Measurements from ENCODE around the gene TM9SF1. TPM values are rescaled to one million over a fixed set of nuclear protein-coding genes. Genes with fewer than 3 reads are reported as not detected.
A peak's percentile ranks its signal among the peaks of the same experiment; 100 is the strongest.

TM9SF1 gene
- polyA plus RNA-seq, 2 of the 4 experiments (the other 2 are of a cell fraction): 48.0 to 62.2 TPM

DNA sequence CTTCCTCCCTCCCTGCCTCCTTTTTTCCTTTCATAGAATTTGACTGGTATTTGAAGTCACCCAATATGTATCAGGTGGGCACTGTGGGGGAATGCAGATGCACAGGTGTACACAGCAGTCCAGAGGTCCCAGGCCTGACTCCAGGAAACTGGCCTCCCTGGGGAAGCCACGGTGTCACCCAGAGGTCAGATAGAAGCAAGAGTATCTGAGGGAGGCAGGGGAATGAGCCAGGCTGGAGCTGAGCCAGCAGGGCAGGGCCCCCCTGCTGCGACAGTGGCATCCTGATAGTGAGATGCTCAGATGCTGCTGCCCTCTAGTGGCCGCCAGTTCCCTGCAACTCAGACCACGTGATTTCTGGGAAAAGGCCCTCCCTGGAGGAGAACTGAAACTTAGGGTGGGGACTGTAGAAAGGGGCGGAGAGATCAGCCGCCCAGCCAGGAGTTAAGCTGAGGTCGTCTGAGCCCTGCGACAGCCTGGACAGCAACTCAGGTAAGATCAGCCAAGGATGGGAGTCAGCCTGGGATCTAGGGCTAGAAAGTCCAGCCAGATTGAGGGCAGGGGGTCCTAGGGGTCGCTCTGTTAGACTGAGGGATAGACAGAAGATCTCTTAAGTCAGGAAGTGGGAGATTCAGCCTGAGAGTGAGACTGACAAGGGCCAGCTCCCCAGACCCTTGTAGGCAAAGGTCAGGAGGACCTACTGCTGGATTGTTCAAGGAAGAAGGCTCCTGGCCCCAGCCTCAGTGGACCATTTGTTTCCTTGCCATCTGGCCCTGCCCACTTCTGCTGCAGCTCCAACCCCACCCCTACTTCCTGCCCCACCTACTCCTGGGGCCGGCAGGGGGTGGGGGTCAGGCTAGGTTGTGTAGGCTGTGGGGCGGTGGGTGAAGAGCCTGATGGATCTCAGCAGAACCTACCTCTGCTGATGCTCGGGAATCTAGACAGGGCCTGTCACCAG is 34.1 kb downstream of the TM9SF1 start, which contains the start of gene IRF9 (continued):
- no peak for TF ChIP-seq NPAS2 (CRISPR knock-in tag; IDR thresholded peaks at IDR 0.05; ENCODE audit: borderline replicate concordance)
- TF ChIP-seq CBX2 (IDR thresholded peaks at IDR 0.05; ENCODE audit: borderline replicate concordance, low read depth): no peak
- TF ChIP-seq, protein P1, sequence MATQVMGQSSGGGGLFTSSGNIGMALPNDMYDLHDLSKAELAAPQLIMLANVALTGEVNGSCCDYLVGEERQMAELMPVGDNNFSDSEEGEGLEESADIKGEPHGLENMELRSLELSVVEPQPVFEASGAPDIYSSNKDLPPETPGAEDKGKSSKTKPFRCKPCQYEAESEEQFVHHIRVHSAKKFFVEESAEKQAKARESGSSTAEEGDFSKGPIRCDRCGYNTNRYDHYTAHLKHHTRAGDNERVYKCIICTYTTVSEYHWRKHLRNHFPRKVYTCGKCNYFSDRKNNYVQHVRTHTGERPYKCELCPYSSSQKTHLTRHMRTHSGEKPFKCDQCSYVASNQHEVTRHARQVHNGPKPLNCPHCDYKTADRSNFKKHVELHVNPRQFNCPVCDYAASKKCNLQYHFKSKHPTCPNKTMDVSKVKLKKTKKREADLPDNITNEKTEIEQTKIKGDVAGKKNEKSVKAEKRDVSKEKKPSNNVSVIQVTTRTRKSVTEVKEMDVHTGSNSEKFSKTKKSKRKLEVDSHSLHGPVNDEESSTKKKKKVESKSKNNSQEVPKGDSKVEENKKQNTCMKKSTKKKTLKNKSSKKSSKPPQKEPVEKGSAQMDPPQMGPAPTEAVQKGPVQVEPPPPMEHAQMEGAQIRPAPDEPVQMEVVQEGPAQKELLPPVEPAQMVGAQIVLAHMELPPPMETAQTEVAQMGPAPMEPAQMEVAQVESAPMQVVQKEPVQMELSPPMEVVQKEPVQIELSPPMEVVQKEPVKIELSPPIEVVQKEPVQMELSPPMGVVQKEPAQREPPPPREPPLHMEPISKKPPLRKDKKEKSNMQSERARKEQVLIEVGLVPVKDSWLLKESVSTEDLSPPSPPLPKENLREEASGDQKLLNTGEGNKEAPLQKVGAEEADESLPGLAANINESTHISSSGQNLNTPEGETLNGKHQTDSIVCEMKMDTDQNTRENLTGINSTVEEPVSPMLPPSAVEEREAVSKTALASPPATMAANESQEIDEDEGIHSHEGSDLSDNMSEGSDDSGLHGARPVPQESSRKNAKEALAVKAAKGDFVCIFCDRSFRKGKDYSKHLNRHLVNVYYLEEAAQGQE (IDR thresholded peaks at IDR 0.05): no peak
- 0 out of 2 replicates have a peak, but pooled peaks have one; percentile 23 for TF ChIP-seq GATA3 (IDR thresholded peaks at IDR 0.05; ENCODE audit: borderline replicate concordance)
- TF ChIP-seq, protein P2, sequence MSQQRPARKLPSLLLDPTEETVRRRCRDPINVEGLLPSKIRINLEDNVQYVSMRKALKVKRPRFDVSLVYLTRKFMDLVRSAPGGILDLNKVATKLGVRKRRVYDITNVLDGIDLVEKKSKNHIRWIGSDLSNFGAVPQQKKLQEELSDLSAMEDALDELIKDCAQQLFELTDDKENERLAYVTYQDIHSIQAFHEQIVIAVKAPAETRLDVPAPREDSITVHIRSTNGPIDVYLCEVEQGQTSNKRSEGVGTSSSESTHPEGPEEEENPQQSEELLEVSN (IDR thresholded peaks at IDR 0.05; ENCODE audit: borderline replicate concordance, low read depth): no peak
- TF ChIP-seq PHF8 (IDR thresholded peaks at IDR 0.05; ENCODE audit: borderline replicate concordance, low read depth): no peak
- TF ChIP-seq SMC3 (IDR thresholded peaks at IDR 0.05): peak; percentile 77
- peak; percentile 19 for TF ChIP-seq MAFK (IDR thresholded peaks at IDR 0.05; ENCODE audit: partially characterized antibody)
- TF ChIP-seq RAD21 (conservative IDR thresholded peaks at IDR 0.05 in 1 of 2, IDR thresholded peaks at IDR 0.05 in 1 of 2): peak; percentile 72 to 78
- no peak for TF ChIP-seq ESRRA (IDR thresholded peaks at IDR 0.05; ENCODE audit: borderline replicate concordance, low read length)
- TF ChIP-seq, protein P3, sequence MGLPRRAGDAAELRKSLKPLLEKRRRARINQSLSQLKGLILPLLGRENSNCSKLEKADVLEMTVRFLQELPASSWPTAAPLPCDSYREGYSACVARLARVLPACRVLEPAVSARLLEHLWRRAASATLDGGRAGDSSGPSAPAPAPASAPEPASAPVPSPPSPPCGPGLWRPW (IDR thresholded peaks at IDR 0.05): no peak
- no peak for TF ChIP-seq POLR2AphosphoS2 (conservative IDR thresholded peaks at IDR 0.05; ENCODE audit: low read length)
- TF ChIP-seq EHF (CRISPR knock-in tag; IDR thresholded peaks at IDR 0.05): no peak
- no peak for TF ChIP-seq NFE2L2 (conservative IDR thresholded peaks at IDR 0.05; ENCODE audit: low read length)
- no peak for TF ChIP-seq ZFP36 (IDR thresholded peaks at IDR 0.05; ENCODE audit: borderline replicate concordance, partially characterized antibody)
- no peak for TF ChIP-seq HOXB5 (CRISPR knock-in tag; IDR thresholded peaks at IDR 0.05)
- TF ChIP-seq, protein P4, sequence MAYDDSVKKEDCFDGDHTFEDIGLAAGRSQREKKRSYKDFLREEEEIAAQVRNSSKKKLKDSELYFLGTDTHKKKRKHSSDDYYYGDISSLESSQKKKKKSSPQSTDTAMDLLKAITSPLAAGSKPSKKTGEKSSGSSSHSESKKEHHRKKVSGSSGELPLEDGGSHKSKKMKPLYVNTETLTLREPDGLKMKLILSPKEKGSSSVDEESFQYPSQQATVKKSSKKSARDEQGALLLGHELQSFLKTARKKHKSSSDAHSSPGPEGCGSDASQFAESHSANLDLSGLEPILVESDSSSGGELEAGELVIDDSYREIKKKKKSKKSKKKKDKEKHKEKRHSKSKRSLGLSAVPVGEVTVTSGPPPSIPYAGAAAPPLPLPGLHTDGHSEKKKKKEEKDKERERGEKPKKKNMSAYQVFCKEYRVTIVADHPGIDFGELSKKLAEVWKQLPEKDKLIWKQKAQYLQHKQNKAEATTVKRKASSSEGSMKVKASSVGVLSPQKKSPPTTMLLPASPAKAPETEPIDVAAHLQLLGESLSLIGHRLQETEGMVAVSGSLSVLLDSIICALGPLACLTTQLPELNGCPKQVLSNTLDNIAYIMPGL (CRISPR knock-in tag; IDR thresholded peaks at IDR 0.05; ENCODE audit: borderline replicate concordance): no peak
- TF ChIP-seq RFX5 (IDR thresholded peaks at IDR 0.05): no peak
- no peak for TF ChIP-seq MYC (IDR thresholded peaks at IDR 0.05; ENCODE audit: borderline replicate concordance, low read length)
- TF ChIP-seq EHMT2 (IDR thresholded peaks at IDR 0.05; ENCODE audit: low read depth): no peak
- TF ChIP-seq FOXS1 (CRISPR knock-in tag; IDR thresholded peaks at IDR 0.05): no peak
- no peak for TF ChIP-seq ZSCAN20 (CRISPR knock-in tag; IDR thresholded peaks at IDR 0.05)
- 0 out of 2 replicates have a peak, but pooled peaks have one; percentile 70 for TF ChIP-seq HOXA7 (CRISPR knock-in tag; IDR thresholded peaks at IDR 0.05)
- TF ChIP-seq EP300 (IDR thresholded peaks at IDR 0.05): no peak
- no peak for TF ChIP-seq FOSL2 (IDR thresholded peaks at IDR 0.05)
- no peak for TF ChIP-seq FOSL2 (CRISPR knock-in tag; IDR thresholded peaks at IDR 0.05)
- peak; percentile 62 to 79; a peak in 4 of 5 replicates for TF ChIP-seq JUN (IDR thresholded peaks at IDR 0.05)
- TF ChIP-seq ZNF302 (CRISPR knock-in tag; IDR thresholded peaks at IDR 0.05): no peak
- TF ChIP-seq, protein P5, sequence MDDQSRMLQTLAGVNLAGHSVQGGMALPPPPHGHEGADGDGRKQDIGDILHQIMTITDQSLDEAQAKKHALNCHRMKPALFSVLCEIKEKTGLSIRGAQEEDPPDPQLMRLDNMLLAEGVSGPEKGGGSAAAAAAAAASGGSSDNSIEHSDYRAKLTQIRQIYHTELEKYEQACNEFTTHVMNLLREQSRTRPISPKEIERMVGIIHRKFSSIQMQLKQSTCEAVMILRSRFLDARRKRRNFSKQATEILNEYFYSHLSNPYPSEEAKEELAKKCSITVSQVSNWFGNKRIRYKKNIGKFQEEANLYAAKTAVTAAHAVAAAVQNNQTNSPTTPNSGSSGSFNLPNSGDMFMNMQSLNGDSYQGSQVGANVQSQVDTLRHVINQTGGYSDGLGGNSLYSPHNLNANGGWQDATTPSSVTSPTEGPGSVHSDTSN (IDR thresholded peaks at IDR 0.05): peak; percentile 35; the same call in 1 of the 2 replicates
- TF ChIP-seq, protein P6, sequence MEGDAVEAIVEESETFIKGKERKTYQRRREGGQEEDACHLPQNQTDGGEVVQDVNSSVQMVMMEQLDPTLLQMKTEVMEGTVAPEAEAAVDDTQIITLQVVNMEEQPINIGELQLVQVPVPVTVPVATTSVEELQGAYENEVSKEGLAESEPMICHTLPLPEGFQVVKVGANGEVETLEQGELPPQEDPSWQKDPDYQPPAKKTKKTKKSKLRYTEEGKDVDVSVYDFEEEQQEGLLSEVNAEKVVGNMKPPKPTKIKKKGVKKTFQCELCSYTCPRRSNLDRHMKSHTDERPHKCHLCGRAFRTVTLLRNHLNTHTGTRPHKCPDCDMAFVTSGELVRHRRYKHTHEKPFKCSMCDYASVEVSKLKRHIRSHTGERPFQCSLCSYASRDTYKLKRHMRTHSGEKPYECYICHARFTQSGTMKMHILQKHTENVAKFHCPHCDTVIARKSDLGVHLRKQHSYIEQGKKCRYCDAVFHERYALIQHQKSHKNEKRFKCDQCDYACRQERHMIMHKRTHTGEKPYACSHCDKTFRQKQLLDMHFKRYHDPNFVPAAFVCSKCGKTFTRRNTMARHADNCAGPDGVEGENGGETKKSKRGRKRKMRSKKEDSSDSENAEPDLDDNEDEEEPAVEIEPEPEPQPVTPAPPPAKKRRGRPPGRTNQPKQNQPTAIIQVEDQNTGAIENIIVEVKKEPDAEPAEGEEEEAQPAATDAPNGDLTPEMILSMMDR (IDR thresholded peaks at IDR 0.05): peak; percentile 92
- TF ChIP-seq HDAC2 (IDR thresholded peaks at IDR 0.05): no peak
